Omental fat pad (tissue), 4 donors: ENCODE data around the gene TAOK1. TPM values are rescaled to one million over a fixed set of nuclear protein-coding genes. Genes with fewer than 3 reads are reported as not detected.
"Not testable (repeated sequence)": the region's sequence is repeated elsewhere in the genome, so short reads cannot be mapped to it uniquely, and the experiment has no call there.

ENCODE experiments used
- ATAC-seq: fragments of 150-250 bp; one replicate; pipeline ENCODE4 v1.9.1; 2016; ENCODE audit warnings: mild to moderate bottlenecking, moderate library complexity; ENCODE audit not compliant: low FRiP score
- DNase-seq: peaks from one replicate; pipeline ENCODE4 v3.0.0-alpha.2; 2019; ENCODE audit warnings: low spot score
- total RNA-seq, 4 donors: library from RNA; depleted of rRNA; stranded (reverse); fragments of >200 nt; gene quantifications; one replicate each; pipeline ENCODE4 v1.1.0, GENCODE V29; 2016
- TF ChIP-seq, protein P1 (sequence below), 3 donors: fragments of 450-650 bp; IDR thresholded peaks; one replicate each; pipeline ENCODE4 v1.5.1; 2016 to 2017; ENCODE audit warnings: antibody characterized with exemption in 3 of 3, mild to moderate bottlenecking in 3 of 3, moderate library complexity in 2 of 3

The TAOK1 gene
- total RNA-seq, 4 donors from 2014 or later = 60.3 to 84.2 (median 64.3) TPM

DNA sequence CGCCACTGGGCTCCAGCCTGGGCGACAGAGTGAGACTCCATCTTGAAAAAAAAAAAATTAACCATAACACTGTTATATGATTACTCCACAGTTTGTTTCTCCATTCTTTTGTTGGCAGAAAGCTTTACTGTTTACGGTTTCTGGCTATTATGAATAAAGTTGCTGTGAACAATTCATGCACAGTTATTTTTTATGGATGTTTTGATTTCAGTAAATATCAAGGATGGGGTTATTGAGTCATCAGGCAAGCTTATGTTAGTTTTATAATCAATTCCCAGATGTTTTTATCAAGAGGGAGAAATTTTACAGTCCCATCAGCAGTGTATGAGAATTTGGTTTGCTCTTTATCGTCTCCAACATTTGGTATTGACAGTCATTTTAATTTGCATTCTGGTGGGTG is 67.9 kb downstream of the TAOK1 start:
- TF ChIP-seq, protein P1, sequence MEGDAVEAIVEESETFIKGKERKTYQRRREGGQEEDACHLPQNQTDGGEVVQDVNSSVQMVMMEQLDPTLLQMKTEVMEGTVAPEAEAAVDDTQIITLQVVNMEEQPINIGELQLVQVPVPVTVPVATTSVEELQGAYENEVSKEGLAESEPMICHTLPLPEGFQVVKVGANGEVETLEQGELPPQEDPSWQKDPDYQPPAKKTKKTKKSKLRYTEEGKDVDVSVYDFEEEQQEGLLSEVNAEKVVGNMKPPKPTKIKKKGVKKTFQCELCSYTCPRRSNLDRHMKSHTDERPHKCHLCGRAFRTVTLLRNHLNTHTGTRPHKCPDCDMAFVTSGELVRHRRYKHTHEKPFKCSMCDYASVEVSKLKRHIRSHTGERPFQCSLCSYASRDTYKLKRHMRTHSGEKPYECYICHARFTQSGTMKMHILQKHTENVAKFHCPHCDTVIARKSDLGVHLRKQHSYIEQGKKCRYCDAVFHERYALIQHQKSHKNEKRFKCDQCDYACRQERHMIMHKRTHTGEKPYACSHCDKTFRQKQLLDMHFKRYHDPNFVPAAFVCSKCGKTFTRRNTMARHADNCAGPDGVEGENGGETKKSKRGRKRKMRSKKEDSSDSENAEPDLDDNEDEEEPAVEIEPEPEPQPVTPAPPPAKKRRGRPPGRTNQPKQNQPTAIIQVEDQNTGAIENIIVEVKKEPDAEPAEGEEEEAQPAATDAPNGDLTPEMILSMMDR (IDR thresholded peaks at IDR 0.05) = no peak
- DNase-seq = no peak
- no peak for ATAC-seq

DNA sequence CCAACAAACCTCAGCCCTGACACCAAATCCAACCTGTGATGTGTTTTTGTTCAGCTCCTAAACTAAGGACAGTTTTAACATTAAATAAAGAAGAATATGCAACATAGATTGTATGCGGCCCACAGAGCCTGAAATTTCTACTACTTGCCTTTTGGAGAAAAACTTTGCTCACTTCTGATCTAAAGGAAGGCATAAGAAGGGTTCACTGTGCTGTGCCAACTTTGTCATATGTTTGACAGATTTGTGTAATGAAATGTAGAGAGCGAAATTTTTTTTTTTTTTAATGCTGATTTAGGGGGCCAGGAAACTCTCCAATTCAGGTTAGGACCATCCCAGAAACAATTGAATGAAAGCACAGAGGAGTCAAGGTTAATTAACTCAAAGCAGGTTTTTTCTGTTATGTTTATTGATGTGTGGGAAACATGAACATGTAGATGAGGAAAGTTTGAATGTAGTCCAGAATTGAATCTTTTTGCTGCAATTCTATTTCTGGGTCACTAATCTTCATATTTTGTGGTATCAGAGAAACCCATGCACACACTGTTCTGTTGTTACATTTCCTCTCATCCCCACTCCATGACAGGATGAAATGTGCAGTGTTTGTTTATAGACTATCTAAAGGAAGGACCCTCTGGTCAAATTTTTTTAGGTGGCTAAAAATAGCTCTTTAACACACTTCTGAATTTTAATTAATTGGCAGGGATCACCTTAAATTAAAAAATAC is 71.5 kb downstream of the TAOK1 start:
- TF ChIP-seq, protein P1 (IDR thresholded peaks at IDR 0.05) = no peak
- ATAC-seq = no peak
- no peak for DNase-seq

DNA sequence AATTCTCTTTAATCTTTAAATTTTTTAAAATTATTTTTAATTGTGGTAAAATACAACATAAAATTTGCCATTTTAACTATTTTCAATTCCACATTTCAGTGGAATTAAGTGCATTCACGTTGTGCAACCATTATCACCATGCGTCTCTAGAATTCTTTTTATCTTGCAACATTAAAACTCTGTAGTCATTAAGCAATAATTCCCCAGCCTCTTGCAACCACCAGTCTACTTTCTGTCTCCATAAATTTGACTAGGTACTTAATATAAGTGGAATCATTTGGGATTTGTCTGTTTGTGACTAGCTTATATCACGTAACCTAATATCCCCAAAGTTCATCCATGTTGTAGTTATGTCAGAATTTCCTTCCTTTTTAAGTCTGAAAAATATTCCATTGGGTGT is 79.1 kb downstream of the TAOK1 start:
- ATAC-seq (no peak), DNase-seq (no peak)
- TF ChIP-seq, protein P1 (IDR thresholded peaks at IDR 0.05) = no peak

DNA sequence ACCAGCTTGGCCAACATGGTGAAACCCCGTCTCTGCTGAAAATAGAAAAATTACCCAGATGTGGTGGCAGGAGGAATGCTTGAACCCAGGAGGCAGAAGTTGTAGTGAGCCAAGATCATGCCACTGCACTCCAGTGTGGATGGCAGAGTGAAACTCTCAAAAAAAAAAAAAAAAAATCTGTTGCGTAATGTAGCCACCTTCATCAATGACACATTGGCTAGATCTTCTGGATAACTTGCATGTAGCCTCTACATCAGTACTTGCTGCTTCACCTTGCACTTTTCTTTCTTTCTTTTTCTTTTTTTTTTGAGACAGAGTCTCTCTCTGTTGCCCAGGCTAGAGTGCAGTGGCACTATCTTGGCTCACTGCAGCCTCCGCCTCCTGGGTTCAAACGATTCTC is 83.3 kb downstream of the TAOK1 start:
- ATAC-seq, DNase-seq: not testable (repeated sequence)

DNA sequence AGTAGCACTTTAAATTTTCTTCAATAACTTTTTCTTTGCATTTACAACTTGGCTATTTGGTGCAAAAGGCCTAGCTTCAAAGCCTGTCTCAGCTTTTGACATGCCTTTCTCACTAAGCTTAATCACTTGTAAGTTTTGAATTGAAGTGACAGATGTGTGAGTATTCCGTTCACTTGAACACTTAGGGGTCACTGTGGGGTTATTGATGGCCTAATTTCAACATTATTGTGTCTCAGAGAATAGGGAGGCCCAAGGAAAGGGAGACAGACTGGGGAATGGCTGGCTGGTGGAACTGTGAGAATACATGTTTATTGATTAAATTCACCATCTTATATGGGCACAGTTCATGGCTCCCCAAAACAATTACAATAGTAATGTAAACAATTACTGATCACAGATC is 84.1 kb downstream of the TAOK1 start:
- TF ChIP-seq, protein P1 (IDR thresholded peaks at IDR 0.05) = no peak
- ATAC-seq (no peak), DNase-seq (no peak)

DNA sequence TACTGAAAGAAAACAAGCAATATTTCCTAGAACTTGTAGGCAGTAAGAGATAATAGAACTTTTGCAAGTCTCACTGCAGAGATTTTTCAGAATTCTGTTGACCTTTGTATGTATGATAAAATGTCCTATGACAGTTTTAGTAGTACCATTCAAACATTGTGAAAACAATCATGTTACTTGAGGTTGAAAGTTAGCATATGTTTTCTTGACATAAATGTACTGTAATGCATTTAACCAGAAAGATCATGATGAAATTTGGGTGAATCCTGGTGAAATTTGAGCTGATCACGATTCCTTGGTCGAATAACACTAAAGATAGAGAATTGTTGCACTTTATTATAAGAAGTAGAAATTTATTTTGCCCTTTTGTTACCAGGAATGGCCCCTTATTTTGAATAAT is 85.7 kb downstream of the TAOK1 start:
- no peak for DNase-seq
- TF ChIP-seq, protein P1 (IDR thresholded peaks at IDR 0.05) = no peak
- no peak for ATAC-seq

DNA sequence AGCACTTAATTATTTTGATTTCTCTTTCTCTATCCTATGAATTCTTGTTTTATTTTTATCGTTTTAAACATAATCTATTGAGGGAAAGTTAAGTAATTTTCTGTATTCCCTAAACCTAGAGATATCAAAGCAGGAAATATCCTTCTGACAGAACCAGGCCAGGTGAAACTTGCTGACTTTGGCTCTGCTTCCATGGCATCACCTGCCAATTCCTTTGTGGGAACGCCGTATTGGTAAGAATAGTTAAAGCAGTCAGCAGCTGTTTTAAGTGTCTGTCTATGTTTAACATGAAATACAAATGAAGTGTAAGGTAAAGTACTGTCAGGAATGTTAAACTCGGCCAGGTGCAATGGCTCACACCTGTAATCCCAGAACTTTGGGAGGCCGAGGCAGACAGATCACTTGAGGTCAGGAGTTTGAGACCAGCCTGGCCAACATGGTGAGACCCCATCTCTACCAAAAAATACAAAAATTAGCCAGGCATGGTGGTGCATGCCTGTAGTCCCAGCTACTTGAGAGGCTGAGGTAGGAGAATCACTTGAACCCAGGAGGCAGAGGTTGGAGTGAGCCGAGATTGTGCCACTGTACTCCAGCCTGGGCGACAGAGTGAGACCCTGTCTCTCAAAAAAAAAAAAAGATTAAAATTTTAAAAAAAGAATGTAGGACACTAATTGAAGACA is 90.2 kb downstream of the TAOK1 start:
- not testable (repeated sequence) for ATAC-seq, DNase-seq

DNA sequence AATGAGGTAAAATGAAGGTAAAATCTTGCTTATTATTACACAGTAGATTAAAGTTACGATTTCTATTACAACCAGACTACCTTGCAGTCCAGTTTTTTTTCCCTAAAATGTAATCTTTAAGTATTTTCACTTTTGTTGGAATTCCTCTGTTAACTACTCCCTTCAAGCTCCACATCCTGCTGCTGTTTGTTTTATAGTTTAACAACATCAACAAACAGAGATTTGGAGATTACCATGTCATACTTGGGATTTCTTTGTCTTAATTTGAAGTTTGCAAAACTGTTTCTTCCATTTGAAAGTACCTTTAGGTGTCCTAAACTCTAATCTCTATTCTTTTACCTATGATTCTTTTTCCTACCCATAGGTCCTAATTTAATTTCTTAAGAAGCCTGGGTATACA is 93.3 kb downstream of the TAOK1 start:
- TF ChIP-seq, protein P1 (IDR thresholded peaks at IDR 0.05) = no peak
- ATAC-seq = no peak
- no peak for DNase-seq
